ENCODE results near the gene CD96.

Gene CD96, protein sequence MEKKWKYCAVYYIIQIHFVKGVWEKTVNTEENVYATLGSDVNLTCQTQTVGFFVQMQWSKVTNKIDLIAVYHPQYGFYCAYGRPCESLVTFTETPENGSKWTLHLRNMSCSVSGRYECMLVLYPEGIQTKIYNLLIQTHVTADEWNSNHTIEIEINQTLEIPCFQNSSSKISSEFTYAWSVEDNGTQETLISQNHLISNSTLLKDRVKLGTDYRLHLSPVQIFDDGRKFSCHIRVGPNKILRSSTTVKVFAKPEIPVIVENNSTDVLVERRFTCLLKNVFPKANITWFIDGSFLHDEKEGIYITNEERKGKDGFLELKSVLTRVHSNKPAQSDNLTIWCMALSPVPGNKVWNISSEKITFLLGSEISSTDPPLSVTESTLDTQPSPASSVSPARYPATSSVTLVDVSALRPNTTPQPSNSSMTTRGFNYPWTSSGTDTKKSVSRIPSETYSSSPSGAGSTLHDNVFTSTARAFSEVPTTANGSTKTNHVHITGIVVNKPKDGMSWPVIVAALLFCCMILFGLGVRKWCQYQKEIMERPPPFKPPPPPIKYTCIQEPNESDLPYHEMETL

DNA sequence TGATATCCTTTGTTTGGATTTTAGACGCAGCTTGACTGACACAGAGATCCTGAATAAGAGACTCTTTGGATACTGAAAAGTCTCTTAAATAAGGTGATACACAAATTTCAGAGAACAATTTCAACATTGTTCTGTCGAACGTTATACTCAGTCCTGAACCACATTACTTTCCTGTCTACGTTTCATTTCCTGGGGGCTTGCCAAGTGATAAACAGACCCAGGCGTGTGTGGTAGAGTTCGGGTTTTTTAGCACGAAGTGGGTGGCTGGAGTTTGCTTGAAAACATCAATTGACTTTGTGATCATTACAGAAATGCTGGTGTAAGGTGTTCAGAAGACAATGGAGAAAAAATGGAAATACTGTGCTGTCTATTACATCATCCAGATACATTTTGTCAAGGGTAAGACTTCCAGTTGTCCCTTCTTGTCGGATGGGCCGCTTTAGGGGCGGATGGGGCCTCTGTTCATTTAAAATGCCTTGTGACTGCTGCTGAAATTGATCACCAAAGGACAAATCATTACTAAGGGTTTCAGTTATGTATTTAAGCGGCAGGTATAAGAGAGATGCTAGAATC, at the start of gene CD96:
Gene CD96 (plus strand): TSS at position 287 of the 573 bp plus-strand sequence. CDS start 52 bp downstream, at position 339.
- no peak for ATAC-seq (ENCODE audit: low read depth)
- no peaks in the 10 kb centered on the region for H3K27me3 ChIP-seq (ENCODE audit: insufficient read depth, poor library complexity, severe bottlenecking)
- no peak for TF ChIP-seq CTCF (IDR thresholded peaks at IDR 0.05; ENCODE audit: poor library complexity, severe bottlenecking)
- no peaks in the 10 kb centered on the region for H3K36me3 ChIP-seq (ENCODE audit: low read depth)
- H3K4me1 ChIP-seq (ENCODE audit: insufficient read depth, poor library complexity, severe bottlenecking) = peaks cover 17% of the 10 kb centered on the region
- no peak within 1 kb of the TSS for H3K27ac ChIP-seq (ENCODE audit: poor library complexity, severe bottlenecking)
- no peak within 1 kb of the TSS for H3K4me3 ChIP-seq (ENCODE audit: severe bottlenecking)
- DNase-seq (ENCODE audit: low spot score) = no peak
- no peaks in the 10 kb centered on the region for H3K9me3 ChIP-seq (ENCODE audit: severe bottlenecking)

GRCh38 chr3:111493276-111493675, 48.7 kb upstream of the CD96 start:
- Histone ChIP-seq H3K27me3 (ENCODE audit: insufficient read depth, poor library complexity, severe bottlenecking) (no peaks in the 10 kb centered on the region), H3K27ac (ENCODE audit: poor library complexity, severe bottlenecking) (no peak overlapping the region), H3K4me1 (ENCODE audit: insufficient read depth, poor library complexity, severe bottlenecking) (no peaks in the 10 kb centered on the region), H3K36me3 (ENCODE audit: low read depth) (no peaks in the 10 kb centered on the region), H3K9me3 (ENCODE audit: severe bottlenecking) (no peaks in the 10 kb centered on the region), H3K4me3 (ENCODE audit: severe bottlenecking) (no peak overlapping the region)
- DNase-seq (ENCODE audit: low spot score) = no peak
- ATAC-seq (ENCODE audit: low read depth) = no peak
- no peak for TF ChIP-seq CTCF (IDR thresholded peaks at IDR 0.05; ENCODE audit: poor library complexity, severe bottlenecking)

GRCh38 chr3:111496894-111497559, 45.0 kb upstream of the CD96 start:
- no peak for DNase-seq (ENCODE audit: low spot score)
- H3K36me3 ChIP-seq (ENCODE audit: low read depth) = no peaks in the 10 kb centered on the region
- H3K27ac ChIP-seq (ENCODE audit: poor library complexity, severe bottlenecking) = no peak overlapping the region
- H3K9me3 ChIP-seq (ENCODE audit: severe bottlenecking) = no peaks in the 10 kb centered on the region
- H3K27me3 ChIP-seq (ENCODE audit: insufficient read depth, poor library complexity, severe bottlenecking) = no peaks in the 10 kb centered on the region
- TF ChIP-seq CTCF (IDR thresholded peaks at IDR 0.05; ENCODE audit: poor library complexity, severe bottlenecking) = no peak
- no peak for ATAC-seq (ENCODE audit: low read depth)
- H3K4me3 ChIP-seq (ENCODE audit: severe bottlenecking) = no peak overlapping the region
- H3K4me1 ChIP-seq (ENCODE audit: insufficient read depth, poor library complexity, severe bottlenecking) = no peaks in the 10 kb centered on the region

DNA sequence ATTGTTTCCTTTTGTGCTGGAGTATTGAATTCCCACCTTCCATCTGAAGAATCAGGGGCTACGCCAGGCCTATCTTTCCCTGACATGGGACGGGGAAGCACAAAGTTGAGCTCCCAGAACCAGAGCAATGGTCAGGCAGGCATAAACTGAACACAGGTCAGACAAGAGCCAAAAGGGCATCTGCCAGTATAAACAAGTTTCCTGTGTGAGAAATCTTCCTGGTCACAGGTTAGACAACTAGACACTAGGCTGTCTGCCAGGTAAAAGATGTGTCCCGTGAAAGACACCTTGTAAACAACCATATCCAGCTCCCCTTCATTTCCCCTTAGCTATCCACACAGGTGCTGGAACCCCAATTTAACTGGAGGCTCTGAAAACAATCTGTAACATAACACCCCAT, 44.0 kb upstream of the CD96 start:
- no peak for ATAC-seq (ENCODE audit: low read depth)
- H3K36me3 ChIP-seq (ENCODE audit: low read depth) = no peaks in the 10 kb centered on the region
- no peaks in the 10 kb centered on the region for H3K4me1 ChIP-seq (ENCODE audit: insufficient read depth, poor library complexity, severe bottlenecking)
- TF ChIP-seq CTCF (IDR thresholded peaks at IDR 0.05; ENCODE audit: poor library complexity, severe bottlenecking) = no peak
- no peak overlapping the region for H3K27ac ChIP-seq (ENCODE audit: poor library complexity, severe bottlenecking)
- H3K4me3 ChIP-seq (ENCODE audit: severe bottlenecking) = no peak overlapping the region
- no peaks in the 10 kb centered on the region for H3K27me3 ChIP-seq (ENCODE audit: insufficient read depth, poor library complexity, severe bottlenecking)
- H3K9me3 ChIP-seq (ENCODE audit: severe bottlenecking) = no peaks in the 10 kb centered on the region
- no peak for DNase-seq (ENCODE audit: low spot score)
